GM12864 (cell line): ENCODE results near the gene PKP1.

Experiments used
- DNase-seq: peaks from one replicate; pipeline ENCODE4 v3.0.0-alpha.2; 2011; ENCODE audit warnings: low read depth
- H3K4me3 ChIP-seq: 2 replicates; pipeline ENCODE4 v1.5.1; 2011; ENCODE audit warnings: mild to moderate bottlenecking, low read depth, low read length, control low read depth
- CTCF ChIP-seq: IDR thresholded peaks from 2 replicates; pipeline ENCODE4 v1.5.1; 2011; ENCODE audit warnings: low read depth, mild to moderate bottlenecking, moderate library complexity, low read length, control low read depth, inconsistent platforms; ENCODE audit errors: missing control alignments

The PKP1 gene

GRCh38 chr1:201266276-201266675 lies 17.0 kb upstream of the PKP1 start:
- TF ChIP-seq CTCF: no peak
- no peak for DNase-seq
- no peak overlapping the region for H3K4me3 ChIP-seq

GRCh38 chr1:201266774-201267173 lies 16.5 kb upstream of the PKP1 start:
- H3K4me3 ChIP-seq: no peak overlapping the region
- DNase-seq: no peak
- no peak for TF ChIP-seq CTCF

- DNase-seq: no peak
- H3K4me3 ChIP-seq: no peak overlapping the region
- TF ChIP-seq CTCF: no peak
These were observed 15.7 kb upstream of the PKP1 start for GRCh38 chr1:201267481-201268229.

GRCh38 chr1:201268604-201269151 lies 14.6 kb upstream of the PKP1 start:
- no peak for DNase-seq
- TF ChIP-seq CTCF: no peak

GRCh38 chr1:201269281-201269680 lies 14.0 kb upstream of the PKP1 start:
- DNase-seq: no peak
- H3K4me3 ChIP-seq: no peak overlapping the region
- no peak for TF ChIP-seq CTCF

More at GRCh38 chr1:201268604-201269151, 14.6 kb upstream of the PKP1 start:
- H3K4me3 ChIP-seq: no peak overlapping the region

GRCh38 chr1:201269900-201270410 lies 13.4 kb upstream of the PKP1 start:
- H3K4me3 ChIP-seq: no peak overlapping the region
- no peak for TF ChIP-seq CTCF
- DNase-seq: no peak
